ENCODE measurements around the gene SNPH. TPM values are rescaled to one million over a fixed set of nuclear protein-coding genes. Genes with fewer than 3 reads are reported as not detected.

Gene SNPH
- total RNA-seq, 1 donor from 2014 or later: 3.3 TPM

DNA sequence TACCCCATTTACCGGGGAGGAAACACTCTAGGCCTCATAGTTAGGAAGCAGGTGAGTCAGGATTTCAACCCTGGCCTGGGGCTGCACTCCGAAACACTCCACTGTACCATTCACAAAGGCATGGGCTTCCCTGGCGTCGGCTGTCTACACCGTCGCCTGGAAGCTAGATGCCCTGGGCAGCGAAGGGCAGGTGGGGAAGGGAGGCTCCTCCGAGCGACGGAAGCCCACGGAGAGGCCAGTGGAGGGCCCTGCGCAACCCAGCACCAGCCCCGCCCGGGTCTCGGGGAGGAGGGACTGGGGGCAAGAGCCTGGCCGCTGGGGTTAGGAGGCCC lies 46.8 kb downstream of the SNPH start:
- Mint-ChIP-seq H3K36me3 (ENCODE audit: insufficient read depth) (no peaks in the 10 kb centered on the region), H3K9me3 (ENCODE audit: low read depth) (no peaks in the 10 kb centered on the region), H3K4me3 (ENCODE audit: low read depth) (no peak overlapping the region), H3K27ac (no peak overlapping the region), H3K4me1 (ENCODE audit: low read depth) (no peaks in the 10 kb centered on the region), H3K27me3 (peaks cover 18% of the 10 kb centered on the region)
- TF ChIP-seq, protein P1, sequence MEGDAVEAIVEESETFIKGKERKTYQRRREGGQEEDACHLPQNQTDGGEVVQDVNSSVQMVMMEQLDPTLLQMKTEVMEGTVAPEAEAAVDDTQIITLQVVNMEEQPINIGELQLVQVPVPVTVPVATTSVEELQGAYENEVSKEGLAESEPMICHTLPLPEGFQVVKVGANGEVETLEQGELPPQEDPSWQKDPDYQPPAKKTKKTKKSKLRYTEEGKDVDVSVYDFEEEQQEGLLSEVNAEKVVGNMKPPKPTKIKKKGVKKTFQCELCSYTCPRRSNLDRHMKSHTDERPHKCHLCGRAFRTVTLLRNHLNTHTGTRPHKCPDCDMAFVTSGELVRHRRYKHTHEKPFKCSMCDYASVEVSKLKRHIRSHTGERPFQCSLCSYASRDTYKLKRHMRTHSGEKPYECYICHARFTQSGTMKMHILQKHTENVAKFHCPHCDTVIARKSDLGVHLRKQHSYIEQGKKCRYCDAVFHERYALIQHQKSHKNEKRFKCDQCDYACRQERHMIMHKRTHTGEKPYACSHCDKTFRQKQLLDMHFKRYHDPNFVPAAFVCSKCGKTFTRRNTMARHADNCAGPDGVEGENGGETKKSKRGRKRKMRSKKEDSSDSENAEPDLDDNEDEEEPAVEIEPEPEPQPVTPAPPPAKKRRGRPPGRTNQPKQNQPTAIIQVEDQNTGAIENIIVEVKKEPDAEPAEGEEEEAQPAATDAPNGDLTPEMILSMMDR (IDR thresholded peaks at IDR 0.05; ENCODE audit: unreplicated experiment): no peak
- DNase-seq (ENCODE audit: low spot score, unreplicated experiment): no peak

DNA sequence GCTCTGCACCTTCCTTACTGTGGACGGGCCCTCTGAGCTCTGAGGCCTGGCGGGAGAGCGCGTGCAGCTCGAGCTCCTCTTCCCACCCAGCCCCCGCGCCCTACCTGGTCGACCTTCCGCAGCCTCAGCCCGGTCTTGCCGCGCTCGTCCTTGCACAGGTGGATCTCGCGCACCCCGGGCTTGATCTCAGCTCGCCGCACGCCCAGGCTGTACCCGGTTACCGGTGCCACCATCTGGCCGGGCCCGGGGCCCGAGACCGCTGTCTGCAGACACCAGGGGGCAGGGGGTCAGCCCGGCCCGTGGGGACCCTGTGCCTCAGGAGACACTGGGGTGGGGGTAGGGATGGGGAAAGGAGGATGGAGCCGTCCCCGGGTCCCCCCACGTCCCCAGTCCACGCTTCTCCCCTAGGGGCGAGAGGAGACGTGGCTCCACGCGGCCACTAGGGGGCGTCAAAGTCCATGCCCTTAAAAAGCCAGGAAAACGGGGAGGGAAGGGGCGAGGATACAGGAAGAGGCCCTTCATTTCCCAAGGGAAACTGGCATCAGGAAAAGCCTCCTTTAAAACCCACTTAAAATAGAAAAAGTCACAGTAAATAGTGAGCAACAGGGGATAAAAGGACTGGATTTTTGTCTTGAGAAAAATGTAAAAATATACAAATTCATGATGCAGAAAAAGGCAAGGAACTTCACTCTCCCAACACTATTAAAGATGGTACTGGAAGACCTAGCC lies 47.3 kb downstream of the SNPH start:
- DNase-seq (ENCODE audit: low spot score, unreplicated experiment): peak; percentile 73
- Mint-ChIP-seq H3K36me3 (ENCODE audit: insufficient read depth) (no peaks in the 10 kb centered on the region), H3K27me3 (peaks cover 20% of the 10 kb centered on the region), H3K27ac (no peak overlapping the region), H3K4me3 (ENCODE audit: low read depth) (no peak overlapping the region), H3K9me3 (ENCODE audit: low read depth) (no peaks in the 10 kb centered on the region), H3K4me1 (ENCODE audit: low read depth) (no peaks in the 10 kb centered on the region)
- TF ChIP-seq, protein P1 (IDR thresholded peaks at IDR 0.05; ENCODE audit: unreplicated experiment): peak; percentile 99

DNA sequence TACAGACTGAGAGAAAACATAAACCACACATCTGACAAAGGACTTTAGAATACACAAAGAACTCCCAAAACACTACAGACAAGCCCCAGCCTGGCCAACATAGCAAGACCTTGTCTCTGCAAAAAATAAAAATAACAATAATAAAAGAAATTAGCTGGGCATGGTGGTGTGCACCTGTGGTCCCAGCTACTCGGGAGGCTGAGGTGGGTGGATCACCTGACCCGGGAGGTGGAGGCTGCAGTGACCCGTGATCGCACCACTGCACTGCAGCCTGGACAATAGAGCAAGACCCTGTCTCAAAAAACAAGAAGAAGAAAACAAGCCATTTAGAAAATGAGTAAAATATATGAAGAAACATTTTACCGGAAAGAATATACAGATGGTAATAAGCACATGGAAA lies 49.7 kb downstream of the SNPH start:
- H3K27ac Mint-ChIP-seq: no peak overlapping the region
- no peaks in the 10 kb centered on the region for H3K36me3 Mint-ChIP-seq (ENCODE audit: insufficient read depth)
- no peaks in the 10 kb centered on the region for H3K4me1 Mint-ChIP-seq (ENCODE audit: low read depth)
- peaks cover 20% of the 10 kb centered on the region for H3K27me3 Mint-ChIP-seq
- TF ChIP-seq, protein P1 (IDR thresholded peaks at IDR 0.05; ENCODE audit: unreplicated experiment): no peak
- DNase-seq (ENCODE audit: low spot score, unreplicated experiment): no peak
- H3K9me3 Mint-ChIP-seq (ENCODE audit: low read depth): no peaks in the 10 kb centered on the region
- H3K4me3 Mint-ChIP-seq (ENCODE audit: low read depth): no peak overlapping the region

DNA sequence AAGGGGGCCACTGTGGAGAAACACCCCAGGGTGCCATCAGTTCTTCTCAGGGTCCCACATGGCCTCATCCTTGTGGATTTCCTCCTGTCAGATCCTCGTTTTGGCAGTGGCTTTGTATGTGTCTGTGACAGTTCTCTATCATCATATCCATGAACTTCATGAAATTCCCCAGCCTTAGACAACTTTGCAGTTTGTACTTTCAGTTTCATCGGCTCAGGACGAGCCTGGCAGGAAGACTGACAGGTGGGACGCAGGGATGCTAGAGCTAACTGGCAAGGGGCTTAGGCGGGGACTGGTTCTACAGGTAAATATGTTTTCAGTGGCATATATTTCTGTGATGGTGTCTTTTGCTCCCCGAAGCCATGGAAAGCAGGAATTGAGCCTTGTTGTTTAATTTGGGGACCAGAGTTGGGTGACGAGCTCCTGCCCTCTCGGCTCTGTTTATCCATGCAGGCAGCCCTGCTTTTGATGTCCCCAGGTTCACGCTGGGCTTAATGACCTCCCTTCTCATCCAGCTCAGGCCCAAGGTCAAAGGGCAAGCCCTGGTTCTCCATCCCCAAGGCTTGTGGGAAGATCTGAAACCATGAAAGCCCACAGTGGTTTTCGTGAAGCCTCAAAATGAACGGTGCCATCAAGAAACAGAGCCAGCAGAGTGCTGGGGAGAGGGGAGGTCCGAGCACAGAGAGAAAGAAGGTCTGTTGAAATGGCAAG lies 51.6 kb downstream of the SNPH start:
- Mint-ChIP-seq H3K4me1 (ENCODE audit: low read depth) (no peaks in the 10 kb centered on the region), H3K9me3 (ENCODE audit: low read depth) (no peaks in the 10 kb centered on the region), H3K36me3 (ENCODE audit: insufficient read depth) (no peaks in the 10 kb centered on the region), H3K27me3 (peaks cover 12% of the 10 kb centered on the region), H3K4me3 (ENCODE audit: low read depth) (no peak overlapping the region), H3K27ac (no peak overlapping the region)
- DNase-seq (ENCODE audit: low spot score, unreplicated experiment): no peak
- TF ChIP-seq, protein P1 (IDR thresholded peaks at IDR 0.05; ENCODE audit: unreplicated experiment): no peak

DNA sequence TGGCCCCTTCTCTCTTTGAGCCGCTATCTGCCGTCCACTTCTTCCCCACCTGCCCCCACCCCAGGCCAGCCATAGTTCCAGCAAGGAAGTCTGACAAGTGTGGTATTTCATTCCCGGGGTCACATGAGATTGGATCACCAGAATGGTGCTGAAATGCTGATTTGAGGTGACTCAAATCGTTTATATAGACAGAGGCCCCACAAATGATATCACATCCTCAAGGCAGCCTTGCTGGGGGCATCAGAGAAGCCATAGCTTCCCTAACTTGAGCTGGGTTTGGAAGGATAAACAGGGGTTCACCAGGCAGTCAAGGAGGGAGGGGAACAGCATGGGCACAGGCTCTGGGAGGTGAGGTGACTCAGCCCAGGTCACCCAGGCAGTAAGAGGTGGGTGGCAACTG lies 53.0 kb downstream of the SNPH start:
- Mint-ChIP-seq H3K27me3 (peaks cover 10% of the 10 kb centered on the region), H3K4me3 (ENCODE audit: low read depth) (no peak overlapping the region), H3K27ac (no peak overlapping the region), H3K36me3 (ENCODE audit: insufficient read depth) (no peaks in the 10 kb centered on the region), H3K9me3 (ENCODE audit: low read depth) (no peaks in the 10 kb centered on the region), H3K4me1 (ENCODE audit: low read depth) (no peaks in the 10 kb centered on the region)
- DNase-seq (ENCODE audit: low spot score, unreplicated experiment): no peak
- TF ChIP-seq, protein P1 (IDR thresholded peaks at IDR 0.05; ENCODE audit: unreplicated experiment): no peak

Data from progenitor cell of endocrine pancreas (in vitro differentiated cells).